ENCODE measurements around the gene MED13. TPM values are rescaled to one million over a fixed set of nuclear protein-coding genes. Genes with fewer than 3 reads are reported as not detected.

The MED13 gene
- polyA plus RNA-seq, 1 of the 3 experiments (the other 2 are of a cell fraction) = 6.3 TPM

GRCh38 chr17:62078009-62078408, 12.9 kb upstream of the MED13 start:
- no peaks in the 10 kb centered on the region for H4K20me1 ChIP-seq (ENCODE audit: insufficient read depth)
- WGBS (ENCODE audit: low lambda C conversion rate) = 71% methylated on average over 2 of the region's 2 CpGs
- no peaks in the 10 kb centered on the region for H3K79me2 ChIP-seq (ENCODE audit: insufficient read depth)
- no peak overlapping the region for H3K4me2 ChIP-seq
- H3K9me3 ChIP-seq = no peaks in the 10 kb centered on the region
- H3K9me2 ChIP-seq = no peaks in the 10 kb centered on the region
- H3K27me3 ChIP-seq (ENCODE audit: insufficient read depth) = peaks cover 8% of the 10 kb centered on the region; the same call in 1 of the 2 replicates
- H3K36me3 ChIP-seq (replicated peaks in 1 of 2; ENCODE audit: control insufficient read depth in 1 of 2, insufficient read depth in 2 of 2, low read length in 1 of 2) = no peaks in the 10 kb centered on the region
- CTCF ChIA-PET = interaction anchor here (0.6 to 5.9 kb wide), 3 partner anchors 12 to 319 kb away, joined by 3 to 31 read pairs (median 4); no protein-coding TSS in a partner anchor
- H3F3A ChIP-seq (replicated peaks; ENCODE audit: insufficient read depth) = no peaks in the 10 kb centered on the region
- no peak overlapping the region for H3K4me3 ChIP-seq (ENCODE audit: low read depth in 2 of 2, low read length in 1 of 2)
- H2AFZ ChIP-seq (ENCODE audit: low read depth) = no peak overlapping the region
- H3K4me1 ChIP-seq (ENCODE audit: control insufficient read depth in 1 of 2, insufficient read depth in 2 of 2, low read depth in 1 of 2, low read length in 1 of 2) = no peaks in the 10 kb centered on the region
- H3K9ac ChIP-seq = no peak overlapping the region
- POLR2A ChIA-PET = interaction anchor here (1.1 kb wide), 1 partner anchor 610 kb away, joined by 3 read pairs; no protein-coding TSS in a partner anchor
- DNase-seq = no peak
- TF ChIP-seq TCF12 (IDR thresholded peaks at IDR 0.05) = no peak
- TF ChIP-seq FOXM1 (IDR thresholded peaks at IDR 0.05; ENCODE audit: low read depth) = no peak
- H3K27ac ChIP-seq (ENCODE audit: low read depth in 2 of 2, low read length in 1 of 2) = no peak overlapping the region

GRCh38 chr17:62076864-62077788, 12.0 kb upstream of the MED13 start:
- CTCF ChIA-PET = interaction anchor here (0.8 to 5.9 kb wide), 3 partner anchors 11 to 32 kb away, joined by 4 to 31 read pairs (median 4); partner anchors contain the start of gene MED13
- WGBS (ENCODE audit: low lambda C conversion rate) = 76% methylated on average over 13 of the region's 13 CpGs
- peaks cover 8% of the 10 kb centered on the region; the same call in 1 of the 2 replicates for H3K27me3 ChIP-seq (ENCODE audit: insufficient read depth)
- H3K9me3 ChIP-seq = no peaks in the 10 kb centered on the region
- H4K20me1 ChIP-seq (ENCODE audit: insufficient read depth) = no peaks in the 10 kb centered on the region
- no peak for DNase-seq
- no peaks in the 10 kb centered on the region for H3K9me2 ChIP-seq
- no peak overlapping the region for H3K4me3 ChIP-seq (ENCODE audit: low read depth in 2 of 2, low read length in 1 of 2)
- H3K9ac ChIP-seq = no peak overlapping the region
- no peak overlapping the region for H2AFZ ChIP-seq (ENCODE audit: low read depth)
- no peaks in the 10 kb centered on the region for H3K79me2 ChIP-seq (ENCODE audit: insufficient read depth)
- H3K4me1 ChIP-seq (ENCODE audit: control insufficient read depth in 1 of 2, insufficient read depth in 2 of 2, low read depth in 1 of 2, low read length in 1 of 2) = no peaks in the 10 kb centered on the region
- POLR2A ChIA-PET = no interaction called here
- H3K4me2 ChIP-seq = no peak overlapping the region
- no peaks in the 10 kb centered on the region for H3F3A ChIP-seq (replicated peaks; ENCODE audit: insufficient read depth)
- H3K36me3 ChIP-seq (replicated peaks in 1 of 2; ENCODE audit: control insufficient read depth in 1 of 2, insufficient read depth in 2 of 2, low read length in 1 of 2) = no peaks in the 10 kb centered on the region
- no peak overlapping the region for H3K27ac ChIP-seq (ENCODE audit: low read depth in 2 of 2, low read length in 1 of 2)
- no peak for TF ChIP-seq ZBTB33 (IDR thresholded peaks at IDR 0.05; ENCODE audit: borderline replicate concordance, low read depth)
- TF ChIP-seq EZH2phosphoT487 (IDR thresholded peaks at IDR 0.05; ENCODE audit: borderline replicate concordance, low read depth) = no peak
- TF ChIP-seq FOXJ3 (CRISPR knock-in tag; IDR thresholded peaks at IDR 0.05) = no peak
- TF ChIP-seq NFIC (IDR thresholded peaks at IDR 0.05; ENCODE audit: borderline replicate concordance) = no peak
- TF ChIP-seq TEAD4 (IDR thresholded peaks at IDR 0.05; ENCODE audit: borderline replicate concordance, insufficient read depth) = no peak
- no peak for TF ChIP-seq YY1 (IDR thresholded peaks at IDR 0.05; ENCODE audit: low read depth)
- TF ChIP-seq, protein P1, sequence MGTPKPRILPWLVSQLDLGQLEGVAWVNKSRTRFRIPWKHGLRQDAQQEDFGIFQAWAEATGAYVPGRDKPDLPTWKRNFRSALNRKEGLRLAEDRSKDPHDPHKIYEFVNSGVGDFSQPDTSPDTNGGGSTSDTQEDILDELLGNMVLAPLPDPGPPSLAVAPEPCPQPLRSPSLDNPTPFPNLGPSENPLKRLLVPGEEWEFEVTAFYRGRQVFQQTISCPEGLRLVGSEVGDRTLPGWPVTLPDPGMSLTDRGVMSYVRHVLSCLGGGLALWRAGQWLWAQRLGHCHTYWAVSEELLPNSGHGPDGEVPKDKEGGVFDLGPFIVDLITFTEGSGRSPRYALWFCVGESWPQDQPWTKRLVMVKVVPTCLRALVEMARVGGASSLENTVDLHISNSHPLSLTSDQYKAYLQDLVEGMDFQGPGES (IDR thresholded peaks at IDR 0.05; ENCODE audit: low read depth, low read length) = no peak
- TF ChIP-seq, protein P2, sequence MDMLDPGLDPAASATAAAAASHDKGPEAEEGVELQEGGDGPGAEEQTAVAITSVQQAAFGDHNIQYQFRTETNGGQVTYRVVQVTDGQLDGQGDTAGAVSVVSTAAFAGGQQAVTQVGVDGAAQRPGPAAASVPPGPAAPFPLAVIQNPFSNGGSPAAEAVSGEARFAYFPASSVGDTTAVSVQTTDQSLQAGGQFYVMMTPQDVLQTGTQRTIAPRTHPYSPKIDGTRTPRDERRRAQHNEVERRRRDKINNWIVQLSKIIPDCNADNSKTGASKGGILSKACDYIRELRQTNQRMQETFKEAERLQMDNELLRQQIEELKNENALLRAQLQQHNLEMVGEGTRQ (IDR thresholded peaks at IDR 0.05; ENCODE audit: borderline replicate concordance, low read depth, low read length) = no peak
- TF ChIP-seq, protein P3, sequence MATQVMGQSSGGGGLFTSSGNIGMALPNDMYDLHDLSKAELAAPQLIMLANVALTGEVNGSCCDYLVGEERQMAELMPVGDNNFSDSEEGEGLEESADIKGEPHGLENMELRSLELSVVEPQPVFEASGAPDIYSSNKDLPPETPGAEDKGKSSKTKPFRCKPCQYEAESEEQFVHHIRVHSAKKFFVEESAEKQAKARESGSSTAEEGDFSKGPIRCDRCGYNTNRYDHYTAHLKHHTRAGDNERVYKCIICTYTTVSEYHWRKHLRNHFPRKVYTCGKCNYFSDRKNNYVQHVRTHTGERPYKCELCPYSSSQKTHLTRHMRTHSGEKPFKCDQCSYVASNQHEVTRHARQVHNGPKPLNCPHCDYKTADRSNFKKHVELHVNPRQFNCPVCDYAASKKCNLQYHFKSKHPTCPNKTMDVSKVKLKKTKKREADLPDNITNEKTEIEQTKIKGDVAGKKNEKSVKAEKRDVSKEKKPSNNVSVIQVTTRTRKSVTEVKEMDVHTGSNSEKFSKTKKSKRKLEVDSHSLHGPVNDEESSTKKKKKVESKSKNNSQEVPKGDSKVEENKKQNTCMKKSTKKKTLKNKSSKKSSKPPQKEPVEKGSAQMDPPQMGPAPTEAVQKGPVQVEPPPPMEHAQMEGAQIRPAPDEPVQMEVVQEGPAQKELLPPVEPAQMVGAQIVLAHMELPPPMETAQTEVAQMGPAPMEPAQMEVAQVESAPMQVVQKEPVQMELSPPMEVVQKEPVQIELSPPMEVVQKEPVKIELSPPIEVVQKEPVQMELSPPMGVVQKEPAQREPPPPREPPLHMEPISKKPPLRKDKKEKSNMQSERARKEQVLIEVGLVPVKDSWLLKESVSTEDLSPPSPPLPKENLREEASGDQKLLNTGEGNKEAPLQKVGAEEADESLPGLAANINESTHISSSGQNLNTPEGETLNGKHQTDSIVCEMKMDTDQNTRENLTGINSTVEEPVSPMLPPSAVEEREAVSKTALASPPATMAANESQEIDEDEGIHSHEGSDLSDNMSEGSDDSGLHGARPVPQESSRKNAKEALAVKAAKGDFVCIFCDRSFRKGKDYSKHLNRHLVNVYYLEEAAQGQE (IDR thresholded peaks at IDR 0.05; ENCODE audit: low read depth, low read length) = no peak
- no peak for TF ChIP-seq RFX5 (IDR thresholded peaks at IDR 0.05; ENCODE audit: low read length)
- TF ChIP-seq POLR2AphosphoS5 (IDR thresholded peaks at IDR 0.05; ENCODE audit: low read depth, low read length) = no peak
- no peak for TF ChIP-seq TAF1 (IDR thresholded peaks at IDR 0.05; ENCODE audit: borderline replicate concordance, low read depth, low read length)
- no peak for TF ChIP-seq EP300 (IDR thresholded peaks at IDR 0.05; ENCODE audit: borderline replicate concordance in 1 of 2, low read depth in 1 of 2, low read length in 1 of 2)
- TF ChIP-seq MAX (IDR thresholded peaks at IDR 0.05; ENCODE audit: low read depth) = no peak
- no peak for TF ChIP-seq JUND (IDR thresholded peaks at IDR 0.05)
- no peak for TF ChIP-seq MEF2A (IDR thresholded peaks at IDR 0.05; ENCODE audit: borderline replicate concordance, low read depth)

Measured in SK-N-SH (cell line).